Naive thymus-derived CD4-positive, alpha-beta T cell (primary cell): ENCODE results near the gene TAF1C. TPM values are rescaled to one million over a fixed set of nuclear protein-coding genes. Genes with fewer than 3 reads are reported as not detected.

ENCODE experiments used
- ATAC-seq: fragments of 150-1000 bp; cut with Tn5 transposase; 2 replicates; pipeline ENCODE4 v1.10.0; 2021; ENCODE audit warnings: mild to moderate bottlenecking, moderate library complexity
- CTCF ChIA-PET: fragments of 350-600 bp; sonication (Branson Sonifier 250); formaldehyde crosslinking; loops from one replicate; lab custom pipeline; 2021; ENCODE audit warnings: antibody characterized with exemption; lab: Charles Lee
- POLR2A ChIA-PET: fragments of 350-600 bp; sonication (Branson Sonifier 250); formaldehyde crosslinking; loops from one replicate; lab custom pipeline; 2021; ENCODE audit warnings: antibody characterized with exemption, inconsistent platforms; lab: Charles Lee
- DNase-seq, 9 donors: peaks; one replicate each; pipeline versions ENCODE4 v3.0.0 to v3.0.0-alpha.2; 2020 to 2022; ENCODE audit warnings: mixed read lengths in 1 of 9
- H3K27ac ChIP-seq: one replicate; pipeline ENCODE4 v1.7.0; 2013; ENCODE audit warnings: mild to moderate bottlenecking, low read depth, low read length, moderate library complexity
- H3K27me3 ChIP-seq, 2 donors: one replicate each; pipeline ENCODE4 v1.7.0; 2013; ENCODE audit warnings: low read length in 2 of 2, mild to moderate bottlenecking in 2 of 2, moderate library complexity in 2 of 2; ENCODE audit not compliant: control insufficient read depth in 2 of 2, insufficient read depth in 2 of 2
- H3K36me3 ChIP-seq, 3 experiments: 1 replicate in 2 of 3; 2 replicates in 1 of 3; pipeline ENCODE4 v1.7.0; 2013; ENCODE audit warnings: low read length in 3 of 3, mild to moderate bottlenecking in 3 of 3, moderate library complexity in 1 of 3; ENCODE audit not compliant: insufficient read depth in 3 of 3, control insufficient read depth in 2 of 3
- H3K4me1 ChIP-seq, 2 donors: one replicate each; pipeline ENCODE4 v1.7.0; 2013; ENCODE audit warnings: low read length in 2 of 2, mild to moderate bottlenecking in 2 of 2, moderate library complexity in 1 of 2; ENCODE audit not compliant: control insufficient read depth in 2 of 2, insufficient read depth in 2 of 2
- H3K4me3 ChIP-seq: 2 replicates; pipeline ENCODE4 v1.7.0; 2013; ENCODE audit warnings: mild to moderate bottlenecking, low read length
- H3K9me3 ChIP-seq, 3 experiments: 1 replicate in 2 of 3; 2 replicates in 1 of 3; pipeline ENCODE4 v1.7.0; 2013; ENCODE audit warnings: low read length in 3 of 3; ENCODE audit not compliant: control insufficient read depth in 2 of 3
- H3K27ac Mint-ChIP-seq, 9 donors: one replicate each; pipeline ENCODE4 v1.8.0; 2020 to 2022; ENCODE audit warnings: mixed read lengths in 9 of 9, mild to moderate bottlenecking in 8 of 9, moderate library complexity in 5 of 9, inconsistent platforms in 2 of 9
- H3K27me3 Mint-ChIP-seq, 5 donors: one replicate each; pipeline ENCODE4 v1.8.0; 2021 to 2022; ENCODE audit warnings: mixed read lengths in 5 of 5, mild to moderate bottlenecking in 1 of 5
- H3K36me3 Mint-ChIP-seq, 5 donors: one replicate each; pipeline ENCODE4 v1.8.0; 2020 to 2022; ENCODE audit warnings: mixed read lengths in 5 of 5, mild to moderate bottlenecking in 3 of 5, inconsistent platforms in 1 of 5
- H3K4me1 Mint-ChIP-seq, 7 donors: one replicate each; pipeline ENCODE4 v1.8.0; 2020 to 2022; ENCODE audit warnings: mixed read lengths in 7 of 7, mild to moderate bottlenecking in 3 of 7, inconsistent platforms in 1 of 7
- H3K4me3 Mint-ChIP-seq, 10 donors: one replicate each; pipeline ENCODE4 v1.8.0; 2020 to 2022; ENCODE audit warnings: mild to moderate bottlenecking in 10 of 10, mixed read lengths in 10 of 10, moderate library complexity in 6 of 10, inconsistent platforms in 2 of 10
- H3K9me3 Mint-ChIP-seq, 11 donors: one replicate each; pipeline ENCODE4 v1.8.0; 2020 to 2022; ENCODE audit warnings: mixed read lengths in 11 of 11, mild to moderate bottlenecking in 4 of 11, inconsistent platforms in 1 of 11, moderate library complexity in 1 of 11
- intact Hi-C, 2 donors: fragments of 100-400 bp; cut with micrococcal nuclease; formaldehyde crosslinking; loops; one replicate each; pipeline ENCODE4 v1.15.1; 2023
- polyA plus RNA-seq, 2 donors: library from polyadenylated mRNA; unstranded; fragments of 300-500 nt; fragmentation: Illumina TruSeq; gene quantifications; one replicate each; pipeline ENCODE4 v1.2.3, GENCODE V29; 2021
- total RNA-seq, 6 experiments: library from RNA in 5 of 6; stranded (reverse) in 5 of 6; gene quantifications; 1 replicate in 5 of 6; 2 replicates in 1 of 6; pipeline ENCODE4 v1.2.3 and lab custom pipeline; 2021 to 2026

TAF1C gene
- total and polyA plus RNA-seq, 7 experiments from 2014 or later = 8.0 to 127 (median 84.8) TPM

GRCh38 chr16:84144859-84145639 lies 41.8 kb downstream of the TAF1C start, which contains the start of the genes DNAAF1 and HSDL1:
Gene DNAAF1 (plus strand): TSS chr16:84145308. CDS start chr16:84145441, 133 bp downstream.
Gene HSDL1 (minus strand): TSS chr16:84145177. CDS start chr16:84131321, 13,856 bp downstream.
- Mint-ChIP-seq H3K27me3 (peaks cover 0 to 22% (median 0%) of the 10 kb centered on the region in 5 donors), H3K4me3 (peak within 1 kb of the TSS; percentile 91 to 98 (median 94)), H3K9me3 (no peaks in the 10 kb centered on the region), H3K36me3 (peaks cover 0 to under 1% (median 0%) of the 10 kb centered on the region in 5 donors), H3K27ac (peak within 1 kb of the TSS; percentile 79 to 95 (median 89)), H3K4me1 (peaks cover 9 to 32% (median 29%) of the 10 kb centered on the region in 7 donors)
- intact Hi-C loops = loop anchor here (1.0 to 5.0 kb wide), 7 partner anchors 29 to 882 kb away; partner anchors contain the start of genes HSBP1 (in 2 of the 2), MBTPS1 (in 2 of the 2), TAF1C (in 2 of the 2) and KIAA0513 (in 1 of the 2)
- POLR2A ChIA-PET = interaction anchor here (0.5 to 2.4 kb wide), 4 partner anchors 13 to 490 kb away, joined by 3 to 21 read pairs (median 3); partner anchors contain the start of gene MBTPS1
- ATAC-seq (peak; percentile 95), DNase-seq (peak; percentile 88 to 99 (median 94))
- peak within 1 kb of the TSS; percentile 68 for H3K4me3 ChIP-seq
- H3K27ac ChIP-seq = peak within 1 kb of the TSS; percentile 87
- peaks cover 0 to 5% (median 0%) of the 10 kb centered on the region in 3 experiments for H3K36me3 ChIP-seq
- peaks cover 4 to 8% of the 10 kb centered on the region in 2 donors for H3K4me1 ChIP-seq
- no peaks in the 10 kb centered on the region for H3K9me3 ChIP-seq
- CTCF ChIA-PET = no interaction called here
- no peaks in the 10 kb centered on the region for H3K27me3 ChIP-seq

GRCh38 chr16:84144209-84144858 lies 42.5 kb downstream of the TAF1C start:
- Mint-ChIP-seq H3K9me3 (no peaks in the 10 kb centered on the region), H3K27ac (peak overlapping the region; percentile 79 to 95 (median 89)), H3K27me3 (peaks cover 0 to 19% (median 0%) of the 10 kb centered on the region in 5 donors), H3K4me1 (peaks cover 10 to 38% (median 35%) of the 10 kb centered on the region in 7 donors), H3K36me3 (peaks cover 0 to 4% (median 0%) of the 10 kb centered on the region in 5 donors), H3K4me3 (peak overlapping the region; percentile 91 to 98 (median 94))
- DNase-seq (peak; percentile 11 to 57 (median 36)), ATAC-seq (peak; percentile 52)
- peak overlapping the region; percentile 87 for H3K27ac ChIP-seq
- no peaks in the 10 kb centered on the region for H3K9me3 ChIP-seq
- intact Hi-C loops = loop anchor here (1.0 to 2.0 kb wide), 2 partner anchors 56 to 60 kb away; no protein-coding TSS in a partner anchor
- H3K36me3 ChIP-seq = peaks cover 0 to 5% (median 0%) of the 10 kb centered on the region in 3 experiments
- no peaks in the 10 kb centered on the region for H3K27me3 ChIP-seq
- CTCF ChIA-PET = interaction anchor here (0.6 kb wide), 1 partner anchor 29 kb away, joined by 4 read pairs; no protein-coding TSS in a partner anchor
- peak overlapping the region; percentile 68 for H3K4me3 ChIP-seq
- POLR2A ChIA-PET = interaction anchor here (1.0 to 2.4 kb wide), 3 partner anchors 13 to 27 kb away, joined by 3 to 21 read pairs (median 3); partner anchors contain the start of gene MBTPS1
- H3K4me1 ChIP-seq = peaks cover 4 to 8% of the 10 kb centered on the region in 2 donors

- Mint-ChIP-seq H3K36me3 (peaks cover 0 to 4% (median 0%) of the 10 kb centered on the region in 5 donors), H3K27me3 (peaks cover 0 to 17% (median 0%) of the 10 kb centered on the region in 5 donors)
- peak overlapping the region; percentile 68 for H3K4me3 ChIP-seq
These were observed 43.1 kb downstream of the TAF1C start for GRCh38 chr16:84143784-84144199.

GRCh38 chr16:84143081-84143480 lies 43.8 kb downstream of the TAF1C start:
- no peaks in the 10 kb centered on the region for H3K9me3 Mint-ChIP-seq
- POLR2A ChIA-PET = no interaction called here

More at GRCh38 chr16:84143784-84144199, 43.1 kb downstream of the TAF1C start:
- POLR2A ChIA-PET = interaction anchor here (2.4 kb wide), 1 partner anchor 27 kb away, joined by 21 read pairs; the partner anchor contains the start of gene MBTPS1
- Histone ChIP-seq H3K36me3 (peaks cover 0 to 5% (median 0%) of the 10 kb centered on the region in 3 experiments), H3K4me1 (peaks cover 4 to 11% of the 10 kb centered on the region in 2 donors), H3K27ac (peak overlapping the region; percentile 87), H3K27me3 (no peaks in the 10 kb centered on the region), H3K9me3 (no peaks in the 10 kb centered on the region)
- peak overlapping the region in 8 of 9 donors; percentile 79 to 95 (median 90) for H3K27ac Mint-ChIP-seq
- no peaks in the 10 kb centered on the region for H3K9me3 Mint-ChIP-seq
- peak overlapping the region; percentile 91 to 98 (median 94) for H3K4me3 Mint-ChIP-seq
- ATAC-seq (no peak), DNase-seq (no peak)
- peaks cover 13 to 44% (median 40%) of the 10 kb centered on the region in 7 donors for H3K4me1 Mint-ChIP-seq
- intact Hi-C loops = loop anchor here (1.0 to 2.0 kb wide), 2 partner anchors 55 to 59 kb away; no protein-coding TSS in a partner anchor
- CTCF ChIA-PET = interaction anchor here (0.6 kb wide), 1 partner anchor 29 kb away, joined by 4 read pairs; no protein-coding TSS in a partner anchor

GRCh38 chr16:84141143-84141670 lies 45.6 kb downstream of the TAF1C start:
- peaks cover 0 to 5% (median 0%) of the 10 kb centered on the region in 3 experiments for H3K36me3 ChIP-seq
- POLR2A ChIA-PET = interaction anchor here (1.0 to 1.2 kb wide), 2 partner anchors 29 to 75 kb away, joined by 3 read pairs; no protein-coding TSS in a partner anchor
- DNase-seq (peak in 5 of 9 donors; percentile 4 to 34 (median 17)), ATAC-seq (peak; percentile 8)
- Mint-ChIP-seq H3K4me1 (peaks cover 24 to 62% (median 51%) of the 10 kb centered on the region in 7 donors), H3K4me3 (no peak overlapping the region), H3K27me3 (peaks cover 0 to 8% (median 0%) of the 10 kb centered on the region in 5 donors), H3K9me3 (no peaks in the 10 kb centered on the region), H3K36me3 (peaks cover 0 to 4% (median 0%) of the 10 kb centered on the region in 5 donors), H3K27ac (peak overlapping the region in 1 of 9 donors; percentile 55)
- H3K27me3 ChIP-seq = no peaks in the 10 kb centered on the region
- intact Hi-C loops = no loop called here
- no peak overlapping the region for H3K4me3 ChIP-seq
- H3K9me3 ChIP-seq = no peaks in the 10 kb centered on the region
- H3K27ac ChIP-seq = no peak overlapping the region
- H3K4me1 ChIP-seq = peaks cover 4 to 14% of the 10 kb centered on the region in 2 donors
- CTCF ChIA-PET = interaction anchor here (0.6 to 0.8 kb wide), 2 partner anchors 56 to 880 kb away, joined by 4 to 6 read pairs; no protein-coding TSS in a partner anchor

More at GRCh38 chr16:84143081-84143480, 43.8 kb downstream of the TAF1C start:
- Mint-ChIP-seq H3K27ac (peak overlapping the region in 4 of 9 donors; percentile 3 to 92 (median 28)), H3K4me1 (peaks cover 14 to 50% (median 48%) of the 10 kb centered on the region in 7 donors), H3K36me3 (peaks cover 0 to 4% (median 0%) of the 10 kb centered on the region in 5 donors), H3K27me3 (peaks cover 0 to 15% (median 0%) of the 10 kb centered on the region in 5 donors), H3K4me3 (peak overlapping the region; percentile 4 to 98 (median 80))
- no peak for DNase-seq
- CTCF ChIA-PET = no interaction called here
- no peak for ATAC-seq
- no peak overlapping the region for H3K4me3 ChIP-seq
- no peaks in the 10 kb centered on the region for H3K27me3 ChIP-seq
- no peak overlapping the region for H3K27ac ChIP-seq
- peaks cover 4 to 14% of the 10 kb centered on the region in 2 donors for H3K4me1 ChIP-seq
- intact Hi-C loops = no loop called here
- H3K9me3 ChIP-seq = no peaks in the 10 kb centered on the region
- peaks cover 0 to 5% (median 0%) of the 10 kb centered on the region in 3 experiments for H3K36me3 ChIP-seq
